Hematopoietic multipotent progenitor cell (in vitro differentiated cells): ENCODE data around the gene AGO1. TPM values are rescaled to one million over a fixed set of nuclear protein-coding genes. Genes with fewer than 3 reads are reported as not detected.
A peak's percentile ranks its signal among the peaks of the same experiment; 100 is the strongest.
"Not testable (repeated sequence)": the region's sequence is repeated elsewhere in the genome, so short reads cannot be mapped to it uniquely, and the experiment has no call there.

Source experiments
- DNase-seq, 3 donors: peaks; one replicate each; pipeline ENCODE4 v3.0.0-alpha.2; 2011 to 2015; ENCODE audit warnings: low read depth in 2 of 3, low spot score in 2 of 3
- total RNA-seq: library from RNA; depleted of rRNA; stranded (reverse); fragments of >200 nt; gene quantifications from one replicate; pipeline ENCODE4 v1.2.3, GENCODE V29; 2012

The AGO1 gene
- total RNA-seq, 1 donor: 39.3 TPM

GRCh38 chr1:35866991-35867390 lies 16.0 kb upstream of the AGO1 start:
- peak in 1 of 3 donors; percentile 31 for DNase-seq

- not testable (repeated sequence) for DNase-seq
These were observed 13.6 kb upstream of the AGO1 start for GRCh38 chr1:35869245-35869950.

- no peak for DNase-seq
These were observed 12.2 kb upstream of the AGO1 start for GRCh38 chr1:35870651-35871309.

GRCh38 chr1:35873243-35873750 lies 9.7 kb upstream of the AGO1 start:
- DNase-seq: no peak

GRCh38 chr1:35874115-35874514 lies 8.9 kb upstream of the AGO1 start:
- not testable (repeated sequence) for DNase-seq

- peak in 1 of 3 donors; percentile 40 for DNase-seq
These were observed 6.0 kb upstream of the AGO1 start for GRCh38 chr1:35876988-35877387.

- peak in 2 of 3 donors; percentile 40 to 62 for DNase-seq
These were observed 1.1 kb upstream of the AGO1 start for GRCh38 chr1:35881850-35882273.

GRCh38 chr1:35882586-35882944 lies 444 bp upstream of the AGO1 start:
- no peak for DNase-seq

- peak; percentile 6 to 57 (median 55) for DNase-seq
These were observed 659 bp downstream of the AGO1 start for GRCh38 chr1:35883635-35884101.

- no peak for DNase-seq
These were observed 1.9 kb downstream of the AGO1 start for GRCh38 chr1:35884934-35885333.

GRCh38 chr1:35885961-35886558 lies 3.1 kb downstream of the AGO1 start:
- no peak for DNase-seq

GRCh38 chr1:35886577-35887431 lies 3.8 kb downstream of the AGO1 start:
- peak in 2 of 3 donors; percentile 42 to 54 for DNase-seq

GRCh38 chr1:35887508-35887907 lies 4.5 kb downstream of the AGO1 start:
- DNase-seq: no peak

- DNase-seq: no peak
These were observed 5.2 kb downstream of the AGO1 start for GRCh38 chr1:35888255-35888654.

- DNase-seq: not testable (repeated sequence)
These were observed 6.0 kb downstream of the AGO1 start for GRCh38 chr1:35888981-35889380.

- no peak for DNase-seq
These were observed 10.3 kb downstream of the AGO1 start for GRCh38 chr1:35893051-35893879.

- DNase-seq: peak in 2 of 3 donors; percentile 82 to 89
These were observed 11.2 kb downstream of the AGO1 start for GRCh38 chr1:35894183-35894582.

GRCh38 chr1:35894656-35895055 lies 11.6 kb downstream of the AGO1 start:
- no peak for DNase-seq

GRCh38 chr1:35899941-35900340 lies 16.9 kb downstream of the AGO1 start:
- no peak for DNase-seq

GRCh38 chr1:35901235-35901634 lies 18.2 kb downstream of the AGO1 start:
- DNase-seq: no peak
